HepG2 (cell line): ENCODE measurements around the gene TACC3.

Experiments
- BHLHE40 ChIP-seq: IDR thresholded peaks from 2 replicates; pipeline ENCODE4 v1.6.1; 2011; ENCODE audit warnings: low read length, improper control_type of control experiment
- CREB1 ChIP-seq, 2 experiments: fragments of 450-650 bp in 1 of 2; IDR thresholded peaks; 2 replicates each; pipeline ENCODE4 v1.6.1; 2016 to 2017; ENCODE audit warnings: control low read depth in 1 of 2, mild to moderate bottlenecking in 1 of 2, missing compliant biosample characterization in 1 of 2, missing genetic modification characterization in 1 of 2
- EP300 ChIP-seq, 3 experiments: sonication (generic) in 1 of 3; formaldehyde crosslinking in 1 of 3; IDR thresholded peaks; 2 replicates each; pipeline versions ENCODE4 v1.5.1 to v1.6.1; 2011 to 2020; ENCODE audit warnings: low read depth in 2 of 3, low read length in 2 of 3, borderline replicate concordance in 1 of 3, improper control_type of control experiment in 1 of 3, mild to moderate bottlenecking in 1 of 3, missing genetic modification reagents in 1 of 3, moderate library complexity in 1 of 3
- MED1 ChIP-seq: sonication (generic); formaldehyde crosslinking; IDR thresholded peaks from 2 replicates; pipeline ENCODE4 v1.4.0; 2020; ENCODE audit warnings: missing genetic modification reagents
- POLR2A ChIP-seq, 2 experiments: IDR thresholded peaks; 2 replicates each; pipeline ENCODE4 v1.6.1; 2011; ENCODE audit warnings: low read depth in 2 of 2, low read length in 2 of 2, mild to moderate bottlenecking in 1 of 2, moderate library complexity in 1 of 2; ENCODE audit not compliant: insufficient read depth in 1 of 2
- POLR2AphosphoS5 ChIP-seq: IDR thresholded peaks from 2 replicates; pipeline ENCODE4 v1.6.1; 2012; ENCODE audit warnings: low read depth, low read length
- RFX5 ChIP-seq: IDR thresholded peaks from 2 replicates; pipeline ENCODE4 v1.6.1; 2011; ENCODE audit warnings: low read depth, low read length, improper control_type of control experiment
- ZNF138 ChIP-seq: sonication (generic); formaldehyde crosslinking; IDR thresholded peaks from 2 replicates; pipeline ENCODE4 v1.5.0; 2020; ENCODE audit warnings: mild to moderate bottlenecking, low read depth, missing genetic modification reagents
- TF ChIP-seq, protein P1 (sequence below): IDR thresholded peaks from 2 replicates; pipeline ENCODE4 v1.6.1; 2012; ENCODE audit warnings: low read depth, low read length, improper control_type of control experiment
- TF ChIP-seq, protein P2 (sequence below), 2 experiments: IDR thresholded peaks; 2 replicates each; pipeline ENCODE4 v1.6.1; 2011 to 2012; ENCODE audit warnings: low read length in 2 of 2, borderline replicate concordance in 1 of 2, low read depth in 1 of 2, mild to moderate bottlenecking in 1 of 2, moderate library complexity in 1 of 2
- TF ChIP-seq, protein P3 (sequence below): sonication (generic); formaldehyde crosslinking; IDR thresholded peaks from 2 replicates; pipeline ENCODE4 v1.4.0; 2020; ENCODE audit warnings: mild to moderate bottlenecking, missing genetic modification reagents
- TF ChIP-seq, protein P4 (sequence below), 2 experiments: sonication (generic) in 1 of 2; formaldehyde crosslinking in 1 of 2; IDR thresholded peaks; 2 replicates each; pipeline versions ENCODE4 v1.5.1 to v1.6.1; 2011 to 2020; ENCODE audit warnings: borderline replicate concordance in 1 of 2, low read depth in 1 of 2, low read length in 1 of 2, mild to moderate bottlenecking in 1 of 2, missing genetic modification reagents in 1 of 2, moderate library complexity in 1 of 2
- TF ChIP-seq, protein P5 (sequence below): sonication (generic); formaldehyde crosslinking; IDR thresholded peaks from 2 replicates; pipeline ENCODE4 v1.4.0; 2020; ENCODE audit warnings: missing genetic modification reagents
- TF ChIP-seq, protein P6 (sequence below): sonication (generic); formaldehyde crosslinking; IDR thresholded peaks from 2 replicates; pipeline ENCODE4 v1.4.0; 2020; ENCODE audit warnings: missing genetic modification reagents

DNA sequence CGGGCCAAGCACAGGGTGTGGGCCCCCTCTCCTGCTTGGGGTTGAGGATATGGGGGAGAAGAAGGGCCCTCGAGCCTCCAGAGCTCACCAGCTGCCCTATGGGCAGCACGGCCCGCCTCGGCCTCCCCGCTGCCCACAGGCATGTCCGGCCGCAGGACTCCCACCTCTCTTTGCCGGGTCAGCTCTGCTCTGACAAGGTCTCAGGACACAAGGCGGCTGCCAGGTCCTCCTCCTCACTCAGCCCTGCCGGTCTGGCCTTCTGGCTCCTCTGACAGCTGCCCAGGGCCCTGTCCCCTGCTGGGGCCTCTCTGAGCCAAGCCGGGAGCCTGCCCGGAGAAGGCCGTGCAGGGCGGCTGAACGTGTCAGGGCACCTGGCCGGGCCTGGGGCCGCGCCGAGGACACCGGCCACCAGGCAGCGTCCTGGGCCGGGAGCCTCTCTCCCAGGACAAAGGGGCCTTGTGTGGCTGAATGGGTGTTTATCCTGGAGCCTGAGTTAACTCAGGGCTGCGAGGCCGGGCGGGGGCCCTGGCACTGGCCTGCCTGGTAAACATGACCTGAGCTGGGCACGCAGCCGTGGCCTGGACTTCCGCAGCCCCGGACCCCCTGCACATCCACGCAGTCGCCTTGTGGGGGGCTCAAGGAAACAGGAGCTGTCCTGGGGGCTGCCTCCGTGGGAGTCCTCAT is 25.7 kb downstream of the TACC3 start:
- no peak for TF ChIP-seq BHLHE40
- 0 out of 2 replicates have a peak, but pooled peaks have one; percentile 73 for TF ChIP-seq ZNF138
- TF ChIP-seq RFX5 = no peak
- TF ChIP-seq, protein P1, sequence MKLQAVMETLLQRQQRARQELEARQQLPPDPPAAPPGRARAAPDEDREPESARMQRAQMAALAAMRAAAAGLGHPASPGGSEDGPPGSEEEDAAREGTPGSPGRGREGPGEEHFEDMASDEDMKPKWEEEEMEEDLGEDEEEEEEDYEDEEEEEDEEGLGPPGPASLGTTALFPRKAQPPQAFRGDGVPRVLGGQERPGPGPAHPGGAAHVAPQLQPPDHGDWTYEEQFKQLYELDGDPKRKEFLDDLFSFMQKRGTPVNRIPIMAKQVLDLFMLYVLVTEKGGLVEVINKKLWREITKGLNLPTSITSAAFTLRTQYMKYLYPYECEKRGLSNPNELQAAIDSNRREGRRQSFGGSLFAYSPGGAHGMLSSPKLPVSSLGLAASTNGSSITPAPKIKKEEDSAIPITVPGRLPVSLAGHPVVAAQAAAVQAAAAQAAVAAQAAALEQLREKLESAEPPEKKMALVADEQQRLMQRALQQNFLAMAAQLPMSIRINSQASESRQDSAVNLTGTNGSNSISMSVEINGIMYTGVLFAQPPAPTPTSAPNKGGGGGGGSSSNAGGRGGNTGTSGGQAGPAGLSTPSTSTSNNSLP = no peak
- TF ChIP-seq, protein P2, sequence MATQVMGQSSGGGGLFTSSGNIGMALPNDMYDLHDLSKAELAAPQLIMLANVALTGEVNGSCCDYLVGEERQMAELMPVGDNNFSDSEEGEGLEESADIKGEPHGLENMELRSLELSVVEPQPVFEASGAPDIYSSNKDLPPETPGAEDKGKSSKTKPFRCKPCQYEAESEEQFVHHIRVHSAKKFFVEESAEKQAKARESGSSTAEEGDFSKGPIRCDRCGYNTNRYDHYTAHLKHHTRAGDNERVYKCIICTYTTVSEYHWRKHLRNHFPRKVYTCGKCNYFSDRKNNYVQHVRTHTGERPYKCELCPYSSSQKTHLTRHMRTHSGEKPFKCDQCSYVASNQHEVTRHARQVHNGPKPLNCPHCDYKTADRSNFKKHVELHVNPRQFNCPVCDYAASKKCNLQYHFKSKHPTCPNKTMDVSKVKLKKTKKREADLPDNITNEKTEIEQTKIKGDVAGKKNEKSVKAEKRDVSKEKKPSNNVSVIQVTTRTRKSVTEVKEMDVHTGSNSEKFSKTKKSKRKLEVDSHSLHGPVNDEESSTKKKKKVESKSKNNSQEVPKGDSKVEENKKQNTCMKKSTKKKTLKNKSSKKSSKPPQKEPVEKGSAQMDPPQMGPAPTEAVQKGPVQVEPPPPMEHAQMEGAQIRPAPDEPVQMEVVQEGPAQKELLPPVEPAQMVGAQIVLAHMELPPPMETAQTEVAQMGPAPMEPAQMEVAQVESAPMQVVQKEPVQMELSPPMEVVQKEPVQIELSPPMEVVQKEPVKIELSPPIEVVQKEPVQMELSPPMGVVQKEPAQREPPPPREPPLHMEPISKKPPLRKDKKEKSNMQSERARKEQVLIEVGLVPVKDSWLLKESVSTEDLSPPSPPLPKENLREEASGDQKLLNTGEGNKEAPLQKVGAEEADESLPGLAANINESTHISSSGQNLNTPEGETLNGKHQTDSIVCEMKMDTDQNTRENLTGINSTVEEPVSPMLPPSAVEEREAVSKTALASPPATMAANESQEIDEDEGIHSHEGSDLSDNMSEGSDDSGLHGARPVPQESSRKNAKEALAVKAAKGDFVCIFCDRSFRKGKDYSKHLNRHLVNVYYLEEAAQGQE (IDR thresholded peaks at IDR 0.05; ENCODE audit: borderline replicate concordance in 1 of 2, low read depth in 1 of 2, low read length in 2 of 2) = no peak
- no peak for TF ChIP-seq POLR2A (IDR thresholded peaks at IDR 0.05; ENCODE audit: insufficient read depth in 1 of 2, low read depth in 2 of 2, low read length in 2 of 2)
- TF ChIP-seq, protein P3, sequence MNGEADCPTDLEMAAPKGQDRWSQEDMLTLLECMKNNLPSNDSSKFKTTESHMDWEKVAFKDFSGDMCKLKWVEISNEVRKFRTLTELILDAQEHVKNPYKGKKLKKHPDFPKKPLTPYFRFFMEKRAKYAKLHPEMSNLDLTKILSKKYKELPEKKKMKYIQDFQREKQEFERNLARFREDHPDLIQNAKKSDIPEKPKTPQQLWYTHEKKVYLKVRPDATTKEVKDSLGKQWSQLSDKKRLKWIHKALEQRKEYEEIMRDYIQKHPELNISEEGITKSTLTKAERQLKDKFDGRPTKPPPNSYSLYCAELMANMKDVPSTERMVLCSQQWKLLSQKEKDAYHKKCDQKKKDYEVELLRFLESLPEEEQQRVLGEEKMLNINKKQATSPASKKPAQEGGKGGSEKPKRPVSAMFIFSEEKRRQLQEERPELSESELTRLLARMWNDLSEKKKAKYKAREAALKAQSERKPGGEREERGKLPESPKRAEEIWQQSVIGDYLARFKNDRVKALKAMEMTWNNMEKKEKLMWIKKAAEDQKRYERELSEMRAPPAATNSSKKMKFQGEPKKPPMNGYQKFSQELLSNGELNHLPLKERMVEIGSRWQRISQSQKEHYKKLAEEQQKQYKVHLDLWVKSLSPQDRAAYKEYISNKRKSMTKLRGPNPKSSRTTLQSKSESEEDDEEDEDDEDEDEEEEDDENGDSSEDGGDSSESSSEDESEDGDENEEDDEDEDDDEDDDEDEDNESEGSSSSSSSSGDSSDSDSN (CRISPR knock-in tag) = peak; percentile 100
- TF ChIP-seq, protein P4, sequence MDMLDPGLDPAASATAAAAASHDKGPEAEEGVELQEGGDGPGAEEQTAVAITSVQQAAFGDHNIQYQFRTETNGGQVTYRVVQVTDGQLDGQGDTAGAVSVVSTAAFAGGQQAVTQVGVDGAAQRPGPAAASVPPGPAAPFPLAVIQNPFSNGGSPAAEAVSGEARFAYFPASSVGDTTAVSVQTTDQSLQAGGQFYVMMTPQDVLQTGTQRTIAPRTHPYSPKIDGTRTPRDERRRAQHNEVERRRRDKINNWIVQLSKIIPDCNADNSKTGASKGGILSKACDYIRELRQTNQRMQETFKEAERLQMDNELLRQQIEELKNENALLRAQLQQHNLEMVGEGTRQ (IDR thresholded peaks at IDR 0.05; ENCODE audit: low read depth, low read length) = no peak
- TF ChIP-seq, protein P4 (CRISPR knock-in tag; IDR thresholded peaks at IDR 0.05; ENCODE audit: borderline replicate concordance) = no peak; the same call in 1 of the 2 replicates
- peak in 1 of 2 experiments; percentile 42; a peak in 2 of 4 replicates for TF ChIP-seq EP300 (IDR thresholded peaks at IDR 0.05; ENCODE audit: low read depth in 2 of 2, low read length in 2 of 2)
- TF ChIP-seq EP300 (CRISPR knock-in tag; IDR thresholded peaks at IDR 0.05; ENCODE audit: borderline replicate concordance) = no peak
- TF ChIP-seq MED1 (CRISPR knock-in tag) = peak; percentile 89
- TF ChIP-seq, protein P5, sequence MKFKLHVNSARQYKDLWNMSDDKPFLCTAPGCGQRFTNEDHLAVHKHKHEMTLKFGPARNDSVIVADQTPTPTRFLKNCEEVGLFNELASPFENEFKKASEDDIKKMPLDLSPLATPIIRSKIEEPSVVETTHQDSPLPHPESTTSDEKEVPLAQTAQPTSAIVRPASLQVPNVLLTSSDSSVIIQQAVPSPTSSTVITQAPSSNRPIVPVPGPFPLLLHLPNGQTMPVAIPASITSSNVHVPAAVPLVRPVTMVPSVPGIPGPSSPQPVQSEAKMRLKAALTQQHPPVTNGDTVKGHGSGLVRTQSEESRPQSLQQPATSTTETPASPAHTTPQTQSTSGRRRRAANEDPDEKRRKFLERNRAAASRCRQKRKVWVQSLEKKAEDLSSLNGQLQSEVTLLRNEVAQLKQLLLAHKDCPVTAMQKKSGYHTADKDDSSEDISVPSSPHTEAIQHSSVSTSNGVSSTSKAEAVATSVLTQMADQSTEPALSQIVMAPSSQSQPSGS (CRISPR knock-in tag) = no peak
- no peak for TF ChIP-seq POLR2AphosphoS5
- TF ChIP-seq, protein P6, sequence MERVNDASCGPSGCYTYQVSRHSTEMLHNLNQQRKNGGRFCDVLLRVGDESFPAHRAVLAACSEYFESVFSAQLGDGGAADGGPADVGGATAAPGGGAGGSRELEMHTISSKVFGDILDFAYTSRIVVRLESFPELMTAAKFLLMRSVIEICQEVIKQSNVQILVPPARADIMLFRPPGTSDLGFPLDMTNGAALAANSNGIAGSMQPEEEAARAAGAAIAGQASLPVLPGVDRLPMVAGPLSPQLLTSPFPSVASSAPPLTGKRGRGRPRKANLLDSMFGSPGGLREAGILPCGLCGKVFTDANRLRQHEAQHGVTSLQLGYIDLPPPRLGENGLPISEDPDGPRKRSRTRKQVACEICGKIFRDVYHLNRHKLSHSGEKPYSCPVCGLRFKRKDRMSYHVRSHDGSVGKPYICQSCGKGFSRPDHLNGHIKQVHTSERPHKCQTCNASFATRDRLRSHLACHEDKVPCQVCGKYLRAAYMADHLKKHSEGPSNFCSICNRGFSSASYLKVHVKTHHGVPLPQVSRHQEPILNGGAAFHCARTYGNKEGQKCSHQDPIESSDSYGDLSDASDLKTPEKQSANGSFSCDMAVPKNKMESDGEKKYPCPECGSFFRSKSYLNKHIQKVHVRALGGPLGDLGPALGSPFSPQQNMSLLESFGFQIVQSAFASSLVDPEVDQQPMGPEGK = peak; percentile 95
- no peak for TF ChIP-seq CREB1 (IDR thresholded peaks at IDR 0.05)
- no peak for TF ChIP-seq CREB1 (CRISPR knock-in tag; IDR thresholded peaks at IDR 0.05)
